Middle frontal gyrus (tissue), 1 donor: ENCODE data around the gene YWHAQ.
"Not testable (repeated sequence)": the region's sequence is repeated elsewhere in the genome, so short reads cannot be mapped to it uniquely, and the experiment has no call there.

Experiments used
- DNase-seq: peaks from one replicate; pipeline ENCODE4 v3.0.0-alpha.2; 2015; ENCODE audit warnings: low spot score; ENCODE audit errors: extremely low spot score

Gene YWHAQ

GRCh38 chr2:9594366-9595054 is 36.3 kb downstream of the YWHAQ start:
- DNase-seq = no peak

GRCh38 chr2:9593925-9594324 is 36.9 kb downstream of the YWHAQ start:
- no peak for DNase-seq

- no peak for DNase-seq
Observed at GRCh38 chr2:9592699-9593098, 38.1 kb downstream of the YWHAQ start.

GRCh38 chr2:9590641-9591040 is 40.2 kb downstream of the YWHAQ start:
- DNase-seq = no peak

GRCh38 chr2:9586465-9586864 is 44.3 kb downstream of the YWHAQ start:
- DNase-seq = no peak

GRCh38 chr2:9585486-9585885 is 45.3 kb downstream of the YWHAQ start:
- no peak for DNase-seq

- DNase-seq = not testable (repeated sequence)
Observed at GRCh38 chr2:9584902-9585301, 45.9 kb downstream of the YWHAQ start.

- no peak for DNase-seq
Observed at GRCh38 chr2:9582624-9583023, 48.2 kb downstream of the YWHAQ start.

- no peak for DNase-seq
Observed at GRCh38 chr2:9578467-9579235, 52.1 kb downstream of the YWHAQ start.

- no peak for DNase-seq
Observed at GRCh38 chr2:9574331-9574730, 56.5 kb downstream of the YWHAQ start.

- DNase-seq = no peak
Observed at GRCh38 chr2:9573840-9574239, 57.0 kb downstream of the YWHAQ start.

GRCh38 chr2:9573013-9573720 is 57.6 kb downstream of the YWHAQ start:
- DNase-seq = no peak

GRCh38 chr2:9570182-9571060 is 60.4 kb downstream of the YWHAQ start:
- no peak for DNase-seq

GRCh38 chr2:9565436-9566153 is 65.2 kb downstream of the YWHAQ start:
- DNase-seq = no peak

GRCh38 chr2:9560628-9561027 is 70.2 kb downstream of the YWHAQ start:
- no peak for DNase-seq

- no peak for DNase-seq
Observed at GRCh38 chr2:9558948-9559381, 71.8 kb downstream of the YWHAQ start.

GRCh38 chr2:9556121-9556743 is 74.6 kb downstream of the YWHAQ start:
- no peak for DNase-seq

- DNase-seq = peak; percentile 85
Observed at GRCh38 chr2:9555297-9556120, 75.3 kb downstream of the YWHAQ start, which contains the start of gene ADAM17. ADAM17 (minus strand) TSS chr2:9555830; CDS start chr2:9555605, 225 bp downstream.

GRCh38 chr2:9554921-9555296 is 75.9 kb downstream of the YWHAQ start:
- DNase-seq = no peak
